LHCN-M2 (cell line): Measurements from ENCODE around the gene STX18. TPM values are rescaled to one million over a fixed set of nuclear protein-coding genes. Genes with fewer than 3 reads are reported as not detected.
"Not testable (repeated sequence)": the region's sequence is repeated elsewhere in the genome, so short reads cannot be mapped to it uniquely, and the experiment has no call there.

Experiments used
- DNase-seq: peaks from one replicate; pipeline ENCODE4 v3.0.0-alpha.2; 2012; ENCODE audit warnings: low read depth
- total RNA-seq: library from RNA; depleted of rRNA; stranded (reverse); fragments of >200 nt; gene quantifications from 2 replicates; pipeline ENCODE4 v1.2.3, GENCODE V29; 2014

STX18 gene
- total RNA-seq, 1 experiment from 2014 or later = 22.7 TPM

DNA sequence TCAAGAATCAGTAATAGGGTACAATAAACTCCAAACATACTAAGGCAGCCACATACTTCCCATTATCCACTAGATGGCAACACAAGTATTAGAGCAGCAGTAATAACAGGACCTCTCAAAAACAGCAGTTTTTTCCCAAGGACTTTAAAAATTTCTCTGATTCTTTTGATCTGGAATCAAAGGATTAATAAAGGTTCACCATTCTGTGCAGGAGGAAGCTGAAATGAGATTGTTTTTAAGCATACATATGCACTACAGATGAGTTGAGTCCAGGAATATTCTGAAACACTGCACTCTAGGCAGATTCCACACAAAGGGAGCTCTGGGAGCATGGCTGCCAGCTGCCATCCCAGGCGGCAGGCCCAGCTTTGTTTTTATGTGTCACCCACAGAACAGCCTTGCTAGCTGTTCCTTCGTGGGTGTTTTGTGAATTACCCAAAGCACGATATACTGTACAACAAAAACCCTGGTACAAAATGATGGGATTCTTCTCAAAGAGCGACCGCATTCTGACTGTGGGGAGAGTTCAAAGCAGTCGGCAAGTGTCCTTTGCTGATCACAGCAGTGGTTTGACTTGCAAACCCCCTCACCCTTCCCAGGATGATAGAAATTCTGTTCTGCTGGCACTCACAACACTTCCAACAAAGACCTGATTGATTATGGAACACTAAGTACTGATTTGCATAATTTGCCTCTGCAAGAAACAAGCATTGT lies 61.0 kb downstream of the STX18 start:
- DNase-seq = peak; percentile 41

DNA sequence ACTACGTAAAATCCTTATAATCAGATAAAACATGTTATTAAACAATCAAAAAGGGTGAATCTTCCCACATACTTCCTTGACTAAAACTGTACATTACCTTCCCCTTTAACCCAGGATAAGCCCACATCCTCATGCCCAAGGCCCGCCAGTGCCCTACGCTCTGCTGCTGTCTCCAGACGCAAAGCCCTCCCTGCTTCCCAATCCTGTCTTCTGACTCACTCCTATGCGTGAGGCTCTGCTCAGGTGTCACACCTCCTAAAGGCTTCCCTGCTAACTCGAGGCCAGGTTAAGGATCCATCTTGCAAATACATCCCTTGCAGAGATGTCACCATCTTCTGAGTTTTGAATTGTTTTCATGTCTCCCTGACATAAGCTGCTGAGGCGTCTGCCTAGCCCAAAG lies 61.6 kb downstream of the STX18 start:
- DNase-seq = no peak

GRCh38 chr4:4479366-4479765 lies 62.5 kb downstream of the STX18 start:
- no peak for DNase-seq

DNA sequence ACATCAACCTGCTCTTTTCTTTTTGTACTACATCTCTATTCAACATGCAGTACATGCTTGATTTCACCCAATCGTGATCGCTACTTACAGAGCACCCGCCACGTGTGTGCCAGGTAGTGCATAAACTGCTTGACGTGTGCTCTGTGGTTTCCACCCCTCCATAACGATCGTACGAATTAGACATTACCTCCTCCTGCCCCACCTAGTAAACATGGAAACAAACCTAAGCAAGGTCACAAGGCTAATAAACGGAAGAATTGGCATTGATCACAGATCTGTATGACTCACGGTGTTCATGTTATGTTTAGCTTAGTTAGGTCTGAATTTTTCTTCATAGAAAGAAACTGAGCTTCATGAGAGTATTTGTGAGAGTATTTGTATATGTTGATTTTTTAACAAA lies 64.1 kb downstream of the STX18 start:
- DNase-seq = no peak

DNA sequence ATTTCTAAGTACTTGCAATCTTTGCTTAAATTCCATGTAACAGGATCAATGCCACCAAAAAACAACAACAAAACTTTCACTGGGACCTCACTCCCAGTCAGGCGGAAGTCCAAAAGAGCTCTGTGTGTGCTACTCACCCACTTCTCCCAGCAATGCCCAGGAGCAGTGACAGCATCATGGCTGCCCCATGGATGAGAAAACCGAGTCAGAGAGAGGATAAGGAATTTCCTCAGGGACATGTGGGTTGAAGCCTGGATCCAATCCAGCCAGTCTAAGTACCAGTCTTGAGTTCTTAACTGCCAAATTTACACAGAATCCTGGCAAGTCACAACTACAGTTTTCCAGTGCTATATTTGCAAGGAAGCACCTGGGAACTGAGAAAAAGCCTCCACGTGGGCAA lies 64.5 kb downstream of the STX18 start:
- peak; percentile 38 for DNase-seq

DNA sequence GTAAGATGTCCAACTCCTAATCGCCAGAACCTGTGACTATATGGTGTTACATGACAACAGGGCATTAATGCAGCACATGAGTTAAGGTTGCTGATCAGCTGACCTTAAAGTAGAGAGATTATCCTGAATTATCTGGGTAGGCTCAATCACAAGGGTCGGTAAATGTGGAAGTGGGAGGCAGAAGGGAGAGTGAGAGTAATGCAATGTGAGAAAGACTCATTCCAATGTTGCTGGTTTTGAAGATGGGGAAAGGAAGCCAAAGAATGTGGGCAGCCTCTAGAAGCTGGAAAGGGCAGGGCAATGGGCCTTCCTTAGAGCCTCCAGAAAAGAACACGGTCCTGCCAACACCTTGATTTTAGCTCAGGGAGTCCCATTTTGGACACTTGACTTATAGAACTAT lies 67.4 kb downstream of the STX18 start:
- no peak for DNase-seq

GRCh38 chr4:4472344-4472958 lies 69.4 kb downstream of the STX18 start:
- DNase-seq = no peak

DNA sequence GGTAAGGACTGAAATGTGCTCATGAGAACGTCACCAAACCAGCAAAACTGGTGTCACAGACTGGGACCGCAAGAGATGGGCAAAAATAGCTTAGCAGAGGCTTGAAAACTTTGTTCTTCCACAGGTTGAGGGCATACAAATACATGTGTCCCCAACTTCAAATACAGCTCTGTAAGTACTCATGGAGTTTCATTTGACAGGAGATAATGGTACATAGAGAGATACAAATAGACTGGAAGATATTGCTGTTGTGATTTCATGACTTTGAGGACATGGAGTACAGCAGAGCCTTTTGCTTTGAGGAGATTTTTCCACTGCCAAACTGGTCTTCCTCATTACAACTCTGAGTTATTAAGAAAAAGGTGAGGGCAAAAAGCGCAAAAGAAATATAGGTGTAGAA lies 70.7 kb downstream of the STX18 start:
- no peak for DNase-seq

DNA sequence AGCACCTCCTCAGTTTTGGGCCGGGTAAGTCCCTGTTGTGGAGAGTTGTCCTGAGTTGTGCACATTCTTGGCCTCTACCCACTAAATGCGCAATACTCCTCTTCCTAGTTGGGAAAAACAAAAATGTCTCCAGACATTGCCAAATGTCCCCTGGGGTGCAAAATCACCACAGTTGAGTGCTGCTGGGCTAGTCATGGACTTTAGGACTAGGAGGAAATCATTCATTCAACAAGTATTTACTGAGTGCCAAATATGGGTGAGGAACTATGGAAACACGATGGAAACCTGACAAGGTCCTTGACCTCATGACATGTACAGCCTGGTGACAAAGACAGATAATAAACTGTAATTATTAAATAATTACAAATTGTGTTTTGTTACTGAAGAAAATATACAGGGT lies 71.6 kb downstream of the STX18 start:
- DNase-seq = no peak

DNA sequence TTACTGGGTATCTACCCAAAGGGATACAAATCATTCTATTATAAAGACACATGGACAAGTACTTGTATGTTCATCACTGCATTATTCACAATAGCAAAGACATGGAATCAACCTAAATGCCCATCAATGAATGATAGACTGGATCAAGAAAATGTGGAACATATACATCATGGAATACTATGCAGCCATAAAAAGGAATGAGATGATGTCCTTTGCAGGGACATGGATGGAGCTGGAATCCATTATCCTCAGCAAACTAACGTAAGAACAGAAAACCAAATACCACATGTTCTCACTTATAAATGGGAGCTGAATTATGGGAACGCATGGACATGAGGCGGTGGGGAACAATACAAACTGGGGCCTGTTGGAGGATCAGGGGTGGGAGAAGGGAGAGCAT lies 76.6 kb downstream of the STX18 start:
- not testable (repeated sequence) for DNase-seq

- no peak for DNase-seq
These were observed 78.9 kb downstream of the STX18 start for GRCh38 chr4:4462970-4463369.

- no peak for DNase-seq
These were observed 80.0 kb downstream of the STX18 start for GRCh38 chr4:4461850-4462249.

GRCh38 chr4:4461178-4461577 lies 80.7 kb downstream of the STX18 start:
- DNase-seq = no peak

DNA sequence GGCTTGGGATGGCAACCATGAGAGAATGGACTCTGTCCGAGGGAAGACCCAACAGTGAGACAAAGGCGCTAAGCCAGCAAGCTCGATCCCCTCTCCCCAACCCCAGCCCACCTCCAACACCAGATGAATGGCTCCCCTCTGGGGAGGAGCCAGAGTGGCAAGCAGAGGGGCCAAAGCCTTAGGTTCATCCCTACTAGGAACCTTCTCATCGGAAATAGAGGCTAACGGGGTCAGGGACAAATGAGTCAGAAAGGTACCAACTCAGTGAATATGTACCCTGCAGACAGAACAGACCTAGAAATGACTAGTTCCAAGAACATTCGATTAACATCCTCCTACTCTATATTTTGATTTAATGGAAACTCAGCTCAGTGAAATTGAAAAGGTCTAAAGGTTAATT lies 81.1 kb downstream of the STX18 start:
- DNase-seq = no peak

- no peak for DNase-seq
These were observed 82.7 kb downstream of the STX18 start for GRCh38 chr4:4459181-4459580.

- DNase-seq = peak; percentile 74
These were observed 83.9 kb downstream of the STX18 start for GRCh38 chr4:4457803-4458553.

- DNase-seq = no peak
These were observed 84.9 kb downstream of the STX18 start for GRCh38 chr4:4456816-4457578.

DNA sequence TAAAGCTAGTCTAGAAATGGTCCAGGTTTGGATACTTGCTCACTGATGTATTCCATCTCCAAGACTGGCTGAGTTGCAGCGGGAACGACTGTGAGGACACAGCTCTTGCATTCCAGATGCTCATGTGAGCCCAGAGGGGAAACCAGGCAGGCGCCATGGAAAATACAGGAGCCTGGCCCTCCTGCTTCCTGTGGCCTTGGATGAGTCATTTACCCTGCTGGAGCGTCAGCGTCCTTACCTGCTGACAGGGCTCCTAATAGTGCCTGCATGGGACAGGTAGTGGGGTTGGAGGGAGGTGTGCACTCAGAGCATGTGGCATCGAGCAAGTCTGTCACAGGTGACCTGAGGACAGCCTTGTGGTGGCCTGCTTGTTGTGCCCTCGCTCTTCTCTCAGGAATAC lies 85.5 kb downstream of the STX18 start:
- no peak for DNase-seq

GRCh38 chr4:4455210-4455865 lies 86.5 kb downstream of the STX18 start:
- DNase-seq = no peak

GRCh38 chr4:4446434-4446833 lies 95.4 kb downstream of the STX18 start:
- DNase-seq = no peak

GRCh38 chr4:4443821-4444220 lies 98.0 kb downstream of the STX18 start:
- peak; percentile 50 for DNase-seq
